HFF-Myc (cell line): ENCODE data around the gene HEG1.

Source experiments
- DNase-seq: peaks from one replicate; pipeline ENCODE4 v3.0.0-alpha.2; 2011; ENCODE audit warnings: low read depth; ENCODE audit errors: extremely low read depth
- H3K4me3 ChIP-seq: replicated peaks from 2 replicates; pipeline ENCODE4 v1.5.1; 2011; ENCODE audit warnings: low read depth, mild to moderate bottlenecking, control low read depth, low read length
- CTCF ChIP-seq: IDR thresholded peaks from 2 replicates; pipeline ENCODE4 v1.5.1; 2012; ENCODE audit warnings: mild to moderate bottlenecking, low read depth, low read length, control low read depth; ENCODE audit errors: missing control alignments

HEG1 gene

DNA sequence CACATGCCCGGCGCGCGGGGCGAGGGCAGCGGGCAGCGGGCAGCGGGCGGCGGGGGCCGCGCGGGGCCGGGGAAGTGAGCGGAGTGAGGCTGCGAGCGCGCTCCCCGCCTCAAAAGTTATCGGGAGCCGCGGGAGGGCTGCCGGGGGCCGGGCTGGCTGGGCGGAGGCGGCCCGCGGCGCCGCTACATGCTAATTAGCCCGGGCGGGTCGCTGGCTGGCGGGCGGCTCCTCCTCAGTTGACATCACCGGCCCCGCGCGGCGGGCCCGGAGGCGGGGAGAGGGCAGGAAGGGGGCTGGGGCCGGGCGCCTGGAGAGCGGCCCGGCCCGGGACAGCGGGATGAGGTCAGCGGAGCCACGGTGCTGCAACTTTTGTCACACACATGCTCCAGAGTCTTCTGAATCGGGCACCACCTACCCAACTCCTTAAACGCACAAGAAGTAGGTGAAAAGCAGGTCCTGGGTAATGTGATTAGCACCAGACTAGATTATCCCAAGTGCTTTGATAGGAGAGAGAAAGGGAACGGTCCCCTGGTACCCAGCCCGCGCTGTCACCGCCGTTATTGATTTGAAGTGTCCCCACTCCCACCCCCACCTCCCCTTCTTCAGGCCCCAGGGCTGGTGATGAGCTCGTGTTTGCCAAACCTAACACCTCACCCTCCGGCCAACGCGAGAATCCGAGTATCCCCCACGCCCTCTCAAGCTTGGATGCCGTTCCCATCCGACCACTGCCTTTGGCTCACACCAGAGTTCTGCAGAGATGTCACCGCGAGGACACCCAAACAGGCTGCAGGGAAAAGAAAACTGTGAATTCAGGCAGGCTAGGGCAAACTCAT is at the start of gene HEG1:
Gene HEG1, minus strand, starts transcription at position 85 of the 833 bp plus-strand sequence. CDS start 107 bp downstream, outside the sequence.
- peak within 1 kb of the TSS; percentile 67 for H3K4me3 ChIP-seq
- no peak for TF ChIP-seq CTCF
- DNase-seq = no peak

- TF ChIP-seq CTCF = no peak
Measured at GRCh38 chr3:125105116-125105515, 49.3 kb upstream of the HEG1 start.

GRCh38 chr3:125104639-125105038 is 48.8 kb upstream of the HEG1 start:
- no peak overlapping the region for H3K4me3 ChIP-seq
- DNase-seq = no peak
- no peak for TF ChIP-seq CTCF

More at GRCh38 chr3:125105116-125105515, 49.3 kb upstream of the HEG1 start:
- H3K4me3 ChIP-seq = no peak overlapping the region
- no peak for DNase-seq

DNA sequence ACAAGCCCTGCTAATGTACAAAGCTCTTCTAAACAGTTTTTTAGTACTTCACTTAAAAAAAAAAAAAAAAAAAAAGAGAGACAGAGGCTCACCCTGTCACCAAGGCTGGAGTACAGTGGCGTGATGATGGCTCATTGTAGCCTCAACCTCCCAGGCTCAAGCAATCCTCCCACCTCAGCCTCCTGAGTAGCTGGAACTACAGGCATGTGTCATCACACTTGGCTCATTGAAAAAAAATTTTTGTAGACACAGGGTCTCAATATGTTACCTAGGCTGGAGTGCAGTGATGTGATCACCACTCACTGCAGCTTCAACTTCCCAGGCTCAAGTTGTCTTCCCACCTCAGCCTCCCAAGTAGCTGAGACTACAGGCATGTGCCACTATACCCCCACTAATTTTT is 47.6 kb upstream of the HEG1 start:
- no peak for DNase-seq
- H3K4me3 ChIP-seq = no peak overlapping the region
- no peak for TF ChIP-seq CTCF

- TF ChIP-seq CTCF = no peak
- H3K4me3 ChIP-seq = no peak overlapping the region
- DNase-seq = no peak
Measured at GRCh38 chr3:125102470-125102869, 46.7 kb upstream of the HEG1 start.

DNA sequence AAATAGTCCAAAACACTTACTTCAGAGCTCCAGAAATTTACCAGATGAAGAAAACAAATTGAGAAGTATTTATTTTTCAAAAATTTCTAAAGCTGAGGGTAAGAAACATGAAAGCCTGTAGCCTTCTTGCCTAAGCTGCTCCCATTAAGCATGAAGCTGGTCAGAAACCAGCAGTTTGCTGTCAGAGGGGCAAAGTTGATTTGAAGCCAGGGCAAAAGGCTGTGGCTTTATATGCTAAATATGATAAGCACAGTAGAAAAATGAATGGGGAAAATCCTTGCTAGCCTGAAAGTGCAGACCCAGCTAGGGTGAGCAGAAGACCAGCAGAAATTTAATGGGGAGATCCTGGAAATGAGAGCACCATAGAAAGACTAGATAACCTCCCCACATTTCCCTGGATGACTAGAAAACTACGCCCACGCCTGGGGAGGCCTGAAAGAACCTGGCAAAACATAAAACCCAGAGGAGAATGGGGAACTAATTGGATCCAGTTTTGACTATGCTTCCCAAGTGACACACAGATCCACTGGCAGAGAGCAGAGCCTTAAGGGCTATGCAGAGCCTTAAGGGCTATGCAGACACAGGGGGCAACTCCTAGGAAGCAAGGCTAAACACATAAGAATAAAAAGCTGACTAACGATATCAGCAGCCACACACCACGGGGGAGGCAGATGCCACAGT is 43.0 kb upstream of the HEG1 start:
- TF ChIP-seq CTCF = no peak
- H3K4me3 ChIP-seq = no peak overlapping the region
- DNase-seq = no peak
